ENCODE data around the gene LPIN1. TPM values are rescaled to one million over a fixed set of nuclear protein-coding genes. Genes with fewer than 3 reads are reported as not detected.

LPIN1 gene
- total RNA-seq, 1 donor from 2014 or later = 23.4 TPM

DNA sequence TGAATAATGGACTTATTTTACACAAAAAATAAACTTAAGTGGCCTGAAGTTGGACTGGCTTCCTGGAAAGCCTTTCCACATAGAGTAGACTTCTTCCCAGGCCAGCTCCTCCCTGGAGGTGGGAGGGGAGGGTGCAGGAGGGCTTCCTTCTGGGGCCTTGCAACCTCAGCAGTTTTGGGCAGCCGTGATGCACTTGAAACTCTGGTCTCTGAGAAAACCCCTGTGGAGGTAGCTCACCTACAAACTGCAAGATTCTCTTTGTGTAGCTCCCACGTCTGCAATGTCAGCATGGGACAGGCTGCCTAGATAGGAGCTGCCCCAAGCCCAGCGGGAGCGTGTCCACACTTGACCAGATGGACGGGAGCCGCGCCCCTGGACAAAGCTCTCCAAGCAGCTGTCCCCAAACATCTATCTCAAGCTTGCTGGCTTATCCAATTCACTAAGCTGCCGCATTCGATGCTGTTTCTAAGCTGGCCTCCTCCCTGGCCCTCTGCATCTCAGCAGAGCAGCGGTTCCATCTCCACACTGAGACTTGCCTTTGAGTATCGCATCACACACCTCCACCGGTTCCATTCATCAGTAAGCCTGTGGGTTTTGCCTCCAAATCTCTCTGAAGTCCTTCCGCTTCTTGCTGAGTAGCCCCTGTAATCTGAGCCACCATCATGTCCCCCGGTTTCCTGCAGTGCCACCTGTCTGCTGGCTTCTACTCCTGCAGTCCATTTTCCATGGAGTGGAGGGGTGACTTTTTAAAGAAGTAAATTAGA, 1.6 kb upstream of the LPIN1 start:
- Mint-ChIP-seq H3K36me3 (ENCODE audit: low read depth, unreplicated experiment) (no peaks in the 10 kb centered on the region), H3K4me1 (ENCODE audit: low read depth, unreplicated experiment) (peaks cover 36% of the 10 kb centered on the region), H3K27me3 (ENCODE audit: low read depth, unreplicated experiment) (no peaks in the 10 kb centered on the region), H3K4me3 (ENCODE audit: unreplicated experiment) (peak overlapping the region; percentile 54), H3K27ac (ENCODE audit: unreplicated experiment) (peak overlapping the region; percentile 85), H3K9me3 (ENCODE audit: unreplicated experiment) (peaks cover 4% of the 10 kb centered on the region)
- no peak for FAIRE-seq
- Histone ChIP-seq H3K4me3 (ENCODE audit: insufficient read depth, low read depth, low read length) (no peak overlapping the region), H3K9me3 (ENCODE audit: insufficient read depth, low read depth, low read length) (no peaks in the 10 kb centered on the region), H2AFZ (ENCODE audit: low read depth, low read length) (peak overlapping the region; percentile 70), H3K36me3 (ENCODE audit: insufficient read depth, low read length) (no peaks in the 10 kb centered on the region), H3K79me2 (ENCODE audit: insufficient read depth, low read length) (peaks cover 32% of the 10 kb centered on the region), H3K9ac (ENCODE audit: low read length) (peak overlapping the region; percentile 46), H3K4me1 (ENCODE audit: insufficient read depth, low read length) (peaks cover 27% of the 10 kb centered on the region), H3K27me3 (ENCODE audit: insufficient read depth, low read length) (no peaks in the 10 kb centered on the region), H3K27ac (ENCODE audit: low read depth, low read length) (peak overlapping the region; percentile 42), H3K4me2 (ENCODE audit: low read length) (peak overlapping the region; percentile 78), H4K20me1 (ENCODE audit: insufficient read depth, low read length) (peaks cover 30% of the 10 kb centered on the region)
- no peak for TF ChIP-seq EZH2 (IDR thresholded peaks at IDR 0.05; ENCODE audit: insufficient read depth, low read length)
- TF ChIP-seq, protein P1, sequence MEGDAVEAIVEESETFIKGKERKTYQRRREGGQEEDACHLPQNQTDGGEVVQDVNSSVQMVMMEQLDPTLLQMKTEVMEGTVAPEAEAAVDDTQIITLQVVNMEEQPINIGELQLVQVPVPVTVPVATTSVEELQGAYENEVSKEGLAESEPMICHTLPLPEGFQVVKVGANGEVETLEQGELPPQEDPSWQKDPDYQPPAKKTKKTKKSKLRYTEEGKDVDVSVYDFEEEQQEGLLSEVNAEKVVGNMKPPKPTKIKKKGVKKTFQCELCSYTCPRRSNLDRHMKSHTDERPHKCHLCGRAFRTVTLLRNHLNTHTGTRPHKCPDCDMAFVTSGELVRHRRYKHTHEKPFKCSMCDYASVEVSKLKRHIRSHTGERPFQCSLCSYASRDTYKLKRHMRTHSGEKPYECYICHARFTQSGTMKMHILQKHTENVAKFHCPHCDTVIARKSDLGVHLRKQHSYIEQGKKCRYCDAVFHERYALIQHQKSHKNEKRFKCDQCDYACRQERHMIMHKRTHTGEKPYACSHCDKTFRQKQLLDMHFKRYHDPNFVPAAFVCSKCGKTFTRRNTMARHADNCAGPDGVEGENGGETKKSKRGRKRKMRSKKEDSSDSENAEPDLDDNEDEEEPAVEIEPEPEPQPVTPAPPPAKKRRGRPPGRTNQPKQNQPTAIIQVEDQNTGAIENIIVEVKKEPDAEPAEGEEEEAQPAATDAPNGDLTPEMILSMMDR (IDR thresholded peaks at IDR 0.05; ENCODE audit: insufficient read depth, low read depth, low read length) = peak; percentile 28
- DNase-seq (ENCODE audit: low read depth) = peak; percentile 34

DNA sequence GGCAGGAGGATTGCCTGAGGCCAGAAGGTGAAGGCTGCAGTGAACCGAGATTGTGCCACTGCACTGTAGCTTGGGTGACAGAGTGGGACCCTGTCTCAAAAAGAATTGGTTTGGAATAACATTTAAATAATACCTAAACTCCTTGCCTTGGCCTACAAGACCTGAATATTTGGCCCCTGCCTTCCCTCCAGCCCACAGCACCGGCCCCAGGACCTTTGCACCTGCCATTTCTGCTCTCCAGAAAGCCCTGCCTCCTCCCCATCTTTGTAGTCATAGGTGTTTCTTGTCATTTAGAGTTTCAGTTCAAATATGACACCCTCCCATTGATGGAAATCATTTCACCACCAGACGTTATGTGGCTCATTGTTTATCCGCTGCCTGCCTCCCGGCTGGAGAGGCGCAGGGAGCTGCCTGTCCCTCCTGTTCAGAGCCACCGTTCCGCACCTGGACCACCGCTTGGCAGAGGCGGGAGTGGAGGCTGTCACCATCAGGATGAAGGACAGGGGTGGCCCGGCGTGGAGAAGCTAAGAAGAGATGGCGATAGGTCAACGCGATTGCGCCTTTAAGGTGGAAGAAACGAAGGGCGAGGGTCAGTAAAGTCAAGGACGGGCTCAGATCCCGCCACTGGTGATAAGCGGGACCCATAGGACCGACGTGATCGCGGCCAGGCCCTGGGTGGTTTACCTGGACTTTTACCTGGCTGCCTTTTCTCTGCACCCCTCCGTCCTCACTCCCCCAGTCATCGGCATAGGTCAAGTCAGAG, 638 bp upstream of the LPIN1 start:
- Histone ChIP-seq H3K4me1 (ENCODE audit: insufficient read depth, low read length) (peaks cover 36% of the 10 kb centered on the region), H4K20me1 (ENCODE audit: insufficient read depth, low read length) (peaks cover 40% of the 10 kb centered on the region), H3K36me3 (ENCODE audit: insufficient read depth, low read length) (no peaks in the 10 kb centered on the region), H3K27me3 (ENCODE audit: insufficient read depth, low read length) (no peaks in the 10 kb centered on the region), H3K79me2 (ENCODE audit: insufficient read depth, low read length) (peaks cover 42% of the 10 kb centered on the region), H2AFZ (ENCODE audit: low read depth, low read length) (peak overlapping the region; percentile 64), H3K9ac (ENCODE audit: low read length) (peak overlapping the region; percentile 36), H3K4me2 (ENCODE audit: low read length) (peak overlapping the region; percentile 66), H3K27ac (ENCODE audit: low read depth, low read length) (peak overlapping the region; percentile 44), H3K9me3 (ENCODE audit: insufficient read depth, low read depth, low read length) (no peaks in the 10 kb centered on the region), H3K4me3 (ENCODE audit: insufficient read depth, low read depth, low read length) (no peak overlapping the region)
- TF ChIP-seq, protein P1 (IDR thresholded peaks at IDR 0.05; ENCODE audit: insufficient read depth, low read depth, low read length) = no peak
- TF ChIP-seq EZH2 (IDR thresholded peaks at IDR 0.05; ENCODE audit: insufficient read depth, low read length) = no peak
- peaks cover 4% of the 10 kb centered on the region for H3K9me3 Mint-ChIP-seq (ENCODE audit: unreplicated experiment)
- peak overlapping the region; percentile 73 for H3K27ac Mint-ChIP-seq (ENCODE audit: unreplicated experiment)
- no peaks in the 10 kb centered on the region for H3K36me3 Mint-ChIP-seq (ENCODE audit: low read depth, unreplicated experiment)
- DNase-seq (ENCODE audit: low read depth) = no peak
- H3K4me3 Mint-ChIP-seq (ENCODE audit: unreplicated experiment) = peak overlapping the region; percentile 69
- H3K4me1 Mint-ChIP-seq (ENCODE audit: low read depth, unreplicated experiment) = peaks cover 45% of the 10 kb centered on the region
- FAIRE-seq = no peak
- no peaks in the 10 kb centered on the region for H3K27me3 Mint-ChIP-seq (ENCODE audit: low read depth, unreplicated experiment)
